Glutamatergic neuron (in vitro differentiated cells): ENCODE results near the gene PEX14. TPM values are rescaled to one million over a fixed set of nuclear protein-coding genes. Genes with fewer than 3 reads are reported as not detected.
A peak's percentile ranks its signal among the peaks of the same experiment; 100 is the strongest.

Source experiments
- DNase-seq: peaks from one replicate; pipeline ENCODE4 v3.0.0; 2022
- H3K27ac Mint-ChIP-seq: one replicate; pipeline ENCODE4 v1.8.0; 2020; ENCODE audit warnings: mild to moderate bottlenecking, mixed read lengths, inconsistent platforms; ENCODE audit not compliant: unreplicated experiment
- H3K27me3 Mint-ChIP-seq: one replicate; pipeline ENCODE4 v1.8.0; 2020; ENCODE audit warnings: mild to moderate bottlenecking, moderate library complexity, mixed read lengths, inconsistent platforms; ENCODE audit not compliant: unreplicated experiment
- H3K36me3 Mint-ChIP-seq: one replicate; pipeline ENCODE4 v1.8.0; 2020; ENCODE audit warnings: mild to moderate bottlenecking, mixed read lengths, inconsistent platforms; ENCODE audit not compliant: unreplicated experiment
- H3K4me1 Mint-ChIP-seq: one replicate; pipeline ENCODE4 v1.8.0; 2020; ENCODE audit warnings: mild to moderate bottlenecking, low read depth, mixed read lengths, inconsistent platforms; ENCODE audit not compliant: unreplicated experiment
- H3K4me3 Mint-ChIP-seq: one replicate; pipeline ENCODE4 v1.8.0; 2020; ENCODE audit warnings: mild to moderate bottlenecking, mixed read lengths, inconsistent platforms; ENCODE audit not compliant: unreplicated experiment
- H3K9me3 Mint-ChIP-seq: one replicate; pipeline ENCODE4 v1.8.0; 2020; ENCODE audit warnings: mild to moderate bottlenecking, moderate library complexity, mixed read lengths, inconsistent platforms; ENCODE audit not compliant: unreplicated experiment
- total RNA-seq: library from RNA; stranded (reverse); fragmentation: NEBNext Ultra II Directional; extraction: Animal tissue kit (Norgen Biotek cat#: 25700); gene quantifications from one replicate; pipeline ENCODE4 v1.2.1, GENCODE V29; 2021; ENCODE audit not compliant: unreplicated experiment
- TF ChIP-seq, protein P1 (sequence below): fragments of 200-600 bp; sonication (generic); IDR thresholded peaks from one replicate; pipeline ENCODE4 v1.5.0; 2021; ENCODE audit not compliant: partially characterized antibody, unreplicated experiment

The PEX14 gene
- total RNA-seq, 1 donor from 2014 or later, result 25.8 TPM

DNA sequence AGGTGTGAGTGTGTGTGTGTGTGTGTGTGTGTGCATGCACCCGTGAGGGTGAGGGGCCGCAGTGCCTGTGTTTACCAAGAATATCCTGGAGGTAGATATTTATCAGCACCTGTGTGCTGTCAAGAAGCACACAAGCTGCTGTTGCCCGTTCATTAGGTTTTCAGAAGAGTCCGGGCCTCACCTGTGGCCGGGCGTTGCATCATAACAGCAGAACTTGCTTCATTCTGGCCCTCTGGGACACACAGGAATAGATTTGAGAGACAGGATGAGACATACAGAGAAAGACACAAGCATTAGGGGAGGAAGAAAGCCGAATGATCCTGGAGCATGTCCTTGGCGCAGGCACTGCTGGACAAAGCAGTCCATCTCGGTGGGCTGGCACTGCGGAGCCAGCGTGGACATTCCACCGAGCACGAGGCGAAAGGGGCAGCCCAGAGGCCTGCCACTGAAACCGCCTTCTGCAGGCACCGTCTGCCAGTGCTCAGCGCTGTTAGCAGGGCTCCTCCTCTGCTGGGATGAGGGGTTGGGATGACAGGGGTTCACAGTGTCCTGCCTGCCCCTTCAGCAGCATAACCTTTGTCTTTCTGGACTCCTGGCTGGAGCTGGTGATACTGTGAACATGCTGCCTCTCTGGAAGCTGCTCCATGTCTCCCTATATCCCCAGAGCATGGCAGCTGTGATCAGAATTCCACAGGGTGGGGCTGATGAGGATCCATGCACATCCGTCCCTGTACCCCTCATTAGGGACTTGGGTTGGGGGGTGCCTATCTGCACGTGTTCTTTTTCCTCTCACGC is 81.1 kb downstream of the PEX14 start:
- no peaks in the 10 kb centered on the region for H3K36me3 Mint-ChIP-seq
- TF ChIP-seq, protein P1, sequence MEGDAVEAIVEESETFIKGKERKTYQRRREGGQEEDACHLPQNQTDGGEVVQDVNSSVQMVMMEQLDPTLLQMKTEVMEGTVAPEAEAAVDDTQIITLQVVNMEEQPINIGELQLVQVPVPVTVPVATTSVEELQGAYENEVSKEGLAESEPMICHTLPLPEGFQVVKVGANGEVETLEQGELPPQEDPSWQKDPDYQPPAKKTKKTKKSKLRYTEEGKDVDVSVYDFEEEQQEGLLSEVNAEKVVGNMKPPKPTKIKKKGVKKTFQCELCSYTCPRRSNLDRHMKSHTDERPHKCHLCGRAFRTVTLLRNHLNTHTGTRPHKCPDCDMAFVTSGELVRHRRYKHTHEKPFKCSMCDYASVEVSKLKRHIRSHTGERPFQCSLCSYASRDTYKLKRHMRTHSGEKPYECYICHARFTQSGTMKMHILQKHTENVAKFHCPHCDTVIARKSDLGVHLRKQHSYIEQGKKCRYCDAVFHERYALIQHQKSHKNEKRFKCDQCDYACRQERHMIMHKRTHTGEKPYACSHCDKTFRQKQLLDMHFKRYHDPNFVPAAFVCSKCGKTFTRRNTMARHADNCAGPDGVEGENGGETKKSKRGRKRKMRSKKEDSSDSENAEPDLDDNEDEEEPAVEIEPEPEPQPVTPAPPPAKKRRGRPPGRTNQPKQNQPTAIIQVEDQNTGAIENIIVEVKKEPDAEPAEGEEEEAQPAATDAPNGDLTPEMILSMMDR, result no peak
- peak; percentile 54 for DNase-seq
- H3K27ac Mint-ChIP-seq, result peak overlapping the region; percentile 99
- H3K9me3 Mint-ChIP-seq, result peaks cover 6% of the 10 kb centered on the region
- H3K4me1 Mint-ChIP-seq, result peaks cover 44% of the 10 kb centered on the region
- H3K27me3 Mint-ChIP-seq, result peaks cover 11% of the 10 kb centered on the region
- peak overlapping the region; percentile 61 for H3K4me3 Mint-ChIP-seq

DNA sequence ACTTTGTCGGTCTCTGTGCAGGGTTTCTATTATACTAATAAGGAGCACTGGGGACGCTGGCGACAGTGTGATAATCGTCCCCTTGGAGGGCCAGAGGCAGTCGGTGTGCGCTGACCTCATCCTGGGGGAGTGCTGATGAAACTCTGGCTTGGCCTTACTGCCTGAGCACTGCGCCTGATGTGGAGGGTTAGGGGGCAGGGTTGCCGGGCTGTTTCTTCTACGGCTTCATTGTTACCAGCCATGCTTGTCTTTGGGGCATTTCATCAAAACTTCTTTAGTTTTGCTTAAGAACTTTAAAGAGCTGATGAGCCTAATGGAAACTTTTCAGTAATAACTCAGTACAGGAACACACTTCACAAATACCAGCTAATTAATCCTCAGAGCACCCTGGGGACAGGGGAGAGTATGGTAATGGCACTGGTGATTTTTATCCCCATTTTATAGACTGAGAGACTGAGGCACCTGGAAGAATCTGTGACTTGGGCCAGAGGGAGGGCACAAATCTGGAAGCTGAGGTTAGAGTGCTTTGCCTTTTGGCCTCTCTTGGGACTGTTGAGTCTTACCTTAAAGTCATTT is 81.8 kb downstream of the PEX14 start:
- peaks cover 11% of the 10 kb centered on the region for H3K27me3 Mint-ChIP-seq
- H3K4me1 Mint-ChIP-seq, result peaks cover 44% of the 10 kb centered on the region
- H3K36me3 Mint-ChIP-seq, result no peaks in the 10 kb centered on the region
- H3K27ac Mint-ChIP-seq, result peak overlapping the region; percentile 99
- peak overlapping the region; percentile 18 for H3K4me3 Mint-ChIP-seq
- TF ChIP-seq, protein P1, result no peak
- H3K9me3 Mint-ChIP-seq, result peaks cover 6% of the 10 kb centered on the region
- DNase-seq, result peak; percentile 62

DNA sequence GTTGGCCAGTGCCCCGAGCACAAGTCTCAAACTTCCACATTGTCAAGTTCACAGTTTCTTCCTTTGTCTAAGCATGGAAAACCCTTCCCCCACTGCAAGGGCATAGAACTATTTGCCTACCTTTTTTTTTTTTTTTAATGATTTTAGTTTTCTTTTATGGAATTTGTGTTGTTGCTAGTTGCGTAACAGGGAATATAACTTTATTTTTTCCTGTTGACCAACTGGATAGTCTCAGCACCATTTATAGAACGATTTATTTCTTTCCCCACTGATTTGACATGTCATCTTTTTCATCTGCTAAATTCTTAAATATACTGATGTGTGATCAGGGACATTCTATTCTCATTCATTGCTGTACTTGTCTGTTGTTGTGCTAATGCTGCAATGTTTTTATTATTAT is 83.0 kb downstream of the PEX14 start:
- H3K4me1 Mint-ChIP-seq, result peaks cover 42% of the 10 kb centered on the region
- H3K36me3 Mint-ChIP-seq, result no peaks in the 10 kb centered on the region
- TF ChIP-seq, protein P1, result no peak
- peaks cover 6% of the 10 kb centered on the region for H3K9me3 Mint-ChIP-seq
- no peak overlapping the region for H3K4me3 Mint-ChIP-seq
- H3K27me3 Mint-ChIP-seq, result peaks cover 11% of the 10 kb centered on the region
- no peak overlapping the region for H3K27ac Mint-ChIP-seq
- DNase-seq, result no peak

DNA sequence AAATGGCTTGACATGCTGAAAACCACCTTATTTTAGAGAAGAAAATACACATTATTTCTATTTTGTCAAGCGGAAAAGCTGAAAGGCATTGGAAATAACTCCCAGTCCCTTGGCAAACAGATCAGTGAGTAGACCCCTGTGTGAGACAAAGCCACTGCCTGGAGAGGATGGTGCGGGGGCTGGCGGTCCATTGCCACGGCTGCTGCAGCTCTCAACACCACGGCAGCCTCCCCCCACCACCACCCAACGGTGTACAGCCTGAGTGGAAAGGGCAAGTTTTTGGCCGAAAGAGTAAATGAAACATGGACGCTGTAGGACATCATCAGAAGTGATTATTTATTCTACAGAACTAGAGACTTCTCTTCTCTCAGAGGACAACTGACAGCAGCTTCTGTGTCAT is 84.6 kb downstream of the PEX14 start:
- TF ChIP-seq, protein P1, result no peak
- no peak overlapping the region for H3K4me3 Mint-ChIP-seq
- H3K36me3 Mint-ChIP-seq, result peaks cover 7% of the 10 kb centered on the region
- peaks cover 11% of the 10 kb centered on the region for H3K27me3 Mint-ChIP-seq
- no peak overlapping the region for H3K27ac Mint-ChIP-seq
- H3K4me1 Mint-ChIP-seq, result peaks cover 28% of the 10 kb centered on the region
- peaks cover 6% of the 10 kb centered on the region for H3K9me3 Mint-ChIP-seq
- no peak for DNase-seq

DNA sequence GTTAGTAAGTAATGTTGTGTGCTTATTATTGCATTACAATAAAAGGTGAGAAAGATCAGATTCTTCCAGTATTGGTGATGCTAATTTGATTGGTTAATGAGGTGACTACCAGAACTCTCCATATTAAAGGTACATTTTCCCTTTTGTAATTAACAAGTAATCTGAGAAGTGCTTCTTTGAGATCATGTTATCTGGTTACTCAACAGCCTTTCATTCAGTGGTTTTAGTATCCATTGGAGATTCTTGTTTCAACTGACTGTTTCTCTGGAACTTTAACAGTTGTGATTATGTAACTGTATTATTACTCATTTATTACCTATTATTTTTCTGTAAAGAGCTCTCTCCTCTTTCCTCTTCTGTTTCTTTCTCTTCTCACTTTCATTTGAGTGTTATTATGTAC is 86.7 kb downstream of the PEX14 start:
- no peak for DNase-seq
- Mint-ChIP-seq H3K4me3 (no peak overlapping the region), H3K27me3 (peaks cover 2% of the 10 kb centered on the region), H3K36me3 (peaks cover 7% of the 10 kb centered on the region), H3K4me1 (peaks cover 12% of the 10 kb centered on the region), H3K27ac (no peak overlapping the region), H3K9me3 (peaks cover 1% of the 10 kb centered on the region)
- TF ChIP-seq, protein P1, result no peak
